GM18520 (cell line): ENCODE measurements around the gene KIAA0513.
"Not testable (repeated sequence)": the region's sequence is repeated elsewhere in the genome, so short reads cannot be mapped to it uniquely, and the experiment has no call there.

Experiments used
- ATAC-seq: cut with Tn5 transposase; IDR thresholded peaks from one replicate; pipeline ENCODE4 v1.9.1; 2021; ENCODE audit not compliant: unreplicated experiment

KIAA0513 gene

DNA sequence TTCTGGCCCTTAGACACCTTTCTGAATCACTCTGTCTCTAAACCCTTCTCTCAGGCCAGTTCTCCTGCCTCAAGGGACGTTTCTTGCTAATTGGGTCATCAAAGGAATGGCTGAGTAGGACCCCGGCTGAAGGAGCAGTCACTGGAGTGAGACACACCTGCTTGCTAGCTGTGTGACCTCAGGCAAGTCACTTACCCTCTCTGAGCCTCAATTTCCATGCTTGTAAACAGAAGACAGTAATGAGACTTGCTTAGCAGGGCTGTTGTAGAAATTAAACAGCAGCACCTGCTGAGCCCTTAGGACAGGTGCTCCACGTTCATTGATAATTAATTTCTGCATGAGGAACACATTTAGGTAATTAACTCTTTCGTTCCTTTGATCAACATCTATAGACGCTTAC, 77.9 kb downstream of the KIAA0513 start:
- no peak for ATAC-seq

DNA sequence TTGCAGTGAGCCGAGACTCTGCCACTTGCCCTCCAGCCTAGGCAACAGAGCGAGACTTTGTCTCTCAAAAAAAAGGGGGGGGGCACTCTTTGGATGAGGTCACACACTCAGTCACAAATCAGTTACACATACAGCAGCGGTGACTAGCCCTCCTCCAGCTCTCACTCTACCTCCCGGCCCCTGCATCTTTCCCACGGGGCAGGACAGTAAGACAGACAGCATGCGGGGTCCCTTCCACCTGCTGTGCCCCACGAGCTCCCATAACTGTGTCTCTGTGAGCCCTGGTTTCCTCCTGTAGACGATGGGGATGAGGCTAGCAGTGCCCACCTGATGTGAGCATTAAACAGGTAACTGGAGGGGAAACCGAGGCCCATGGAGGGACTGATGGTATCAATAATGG, 79.5 kb downstream of the KIAA0513 start:
- no peak for ATAC-seq

GRCh38 chr16:85107532-85107931, 79.9 kb downstream of the KIAA0513 start:
- ATAC-seq, result no peak

DNA sequence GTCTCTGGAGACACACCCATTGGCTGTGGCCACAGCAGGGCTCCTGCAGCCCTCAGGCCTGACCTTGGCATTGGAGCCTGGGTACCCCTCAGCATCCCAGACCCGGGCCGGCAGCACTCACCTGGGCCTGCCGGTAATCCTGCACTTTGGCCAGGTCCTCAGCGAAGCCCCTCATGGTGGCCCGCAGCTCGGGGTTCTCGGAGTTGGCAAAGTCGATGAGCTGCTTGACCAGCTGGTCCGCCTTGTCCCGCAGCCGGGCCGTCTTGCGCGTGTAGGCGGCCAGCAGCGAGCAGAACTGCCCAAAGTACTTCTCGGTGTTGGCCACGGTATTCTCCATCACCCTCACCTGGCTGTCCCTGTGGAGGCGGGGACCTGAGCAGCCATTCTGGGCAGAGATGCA, 82.5 kb downstream of the KIAA0513 start:
- ATAC-seq, result no peak

DNA sequence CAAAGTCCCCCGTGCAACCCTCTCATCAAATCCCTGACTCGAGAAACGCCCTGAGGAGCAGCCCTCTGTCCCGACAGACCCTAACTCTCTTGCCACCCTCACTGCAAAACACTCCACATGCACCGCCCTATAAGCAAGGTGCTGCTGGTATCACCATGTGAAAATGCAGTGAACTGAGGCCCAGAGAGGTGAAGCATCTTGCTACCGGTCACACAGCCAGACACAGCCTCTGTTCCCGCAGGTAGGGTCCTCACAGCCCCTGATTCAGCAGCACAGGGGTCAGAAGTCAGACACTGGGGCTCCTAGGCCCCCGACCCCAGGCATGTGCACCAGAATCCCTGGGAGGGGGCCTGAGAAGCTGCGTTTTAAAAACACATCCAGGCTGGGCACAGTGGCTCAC, 83.6 kb downstream of the KIAA0513 start:
- ATAC-seq, result no peak

DNA sequence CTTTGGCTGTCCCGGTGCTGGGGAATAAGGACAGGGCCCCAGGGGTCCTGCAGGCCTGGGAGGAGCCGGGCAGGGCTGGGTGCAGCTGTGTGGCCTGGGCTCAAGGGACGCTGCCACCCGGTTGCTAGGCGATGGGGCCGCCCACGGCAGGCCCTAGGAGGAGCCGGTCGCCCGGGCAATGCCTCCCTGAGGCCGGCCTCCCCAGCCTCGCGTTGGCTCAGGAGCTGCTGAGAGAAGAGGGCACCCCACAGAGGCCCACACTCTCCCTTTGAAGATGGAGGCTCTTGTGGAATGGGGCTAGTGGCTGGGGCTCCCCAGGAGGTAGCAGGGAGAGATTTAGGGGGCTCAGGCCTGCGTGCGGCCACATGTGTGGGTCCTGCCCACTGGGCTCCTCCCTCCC, 84.8 kb downstream of the KIAA0513 start, which contains the start of gene CIBAR2:
CIBAR2 (minus strand) TSS at position 109 of the 400 bp plus-strand sequence. CDS start 120 bp downstream, outside the sequence.
- no peak for ATAC-seq

DNA sequence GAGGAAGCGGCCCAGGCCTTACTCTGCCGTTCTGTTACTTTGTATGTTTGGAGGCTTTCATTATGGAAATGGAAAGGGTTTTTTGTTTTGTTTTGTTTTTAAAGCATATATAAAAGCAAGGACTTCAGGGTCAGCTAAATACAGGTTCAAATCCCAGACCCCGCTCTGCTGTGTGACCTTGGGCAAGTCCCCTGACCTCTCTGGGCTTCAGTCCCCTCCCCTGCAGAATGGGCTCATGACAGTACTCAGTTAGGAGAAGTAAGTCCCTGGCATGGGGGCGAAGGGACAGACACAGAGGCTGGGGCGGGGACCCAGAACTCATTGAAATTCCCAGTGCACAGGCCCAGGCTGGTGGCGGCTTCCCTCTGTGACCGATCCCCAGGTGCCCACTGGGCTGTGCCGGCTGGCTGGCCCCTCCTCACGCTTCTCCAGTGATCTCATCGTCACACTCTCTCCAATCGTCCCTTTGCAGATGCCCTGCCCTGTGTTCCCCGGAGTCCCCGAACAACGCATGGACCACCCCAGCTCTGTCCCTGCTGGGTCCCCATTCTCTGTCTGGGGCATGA, 85.7 kb downstream of the KIAA0513 start:
- ATAC-seq, result no peak

GRCh38 chr16:85113913-85114312, 86.3 kb downstream of the KIAA0513 start:
- ATAC-seq, result no peak

GRCh38 chr16:85114909-85115567, 87.4 kb downstream of the KIAA0513 start:
- no peak for ATAC-seq

- ATAC-seq, result no peak
Observed at GRCh38 chr16:85117418-85117817, 89.8 kb downstream of the KIAA0513 start.

DNA sequence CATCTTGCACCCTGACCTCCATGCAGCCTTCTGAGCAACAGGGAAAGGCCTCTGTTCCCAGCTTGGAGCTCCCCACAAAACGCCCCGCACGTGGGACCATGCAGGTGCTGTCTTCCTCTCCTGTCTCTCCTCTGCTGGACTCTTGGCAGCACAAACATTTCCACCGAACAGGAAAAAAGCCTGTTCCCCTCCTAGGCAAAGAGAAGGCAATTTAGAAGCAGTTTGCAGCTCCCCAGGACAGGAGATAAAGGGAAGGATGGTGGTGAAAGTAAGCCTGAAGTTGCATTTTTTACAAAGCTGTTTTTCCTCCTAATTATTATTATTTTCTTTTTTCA, 92.4 kb downstream of the KIAA0513 start:
- ATAC-seq, result no peak

DNA sequence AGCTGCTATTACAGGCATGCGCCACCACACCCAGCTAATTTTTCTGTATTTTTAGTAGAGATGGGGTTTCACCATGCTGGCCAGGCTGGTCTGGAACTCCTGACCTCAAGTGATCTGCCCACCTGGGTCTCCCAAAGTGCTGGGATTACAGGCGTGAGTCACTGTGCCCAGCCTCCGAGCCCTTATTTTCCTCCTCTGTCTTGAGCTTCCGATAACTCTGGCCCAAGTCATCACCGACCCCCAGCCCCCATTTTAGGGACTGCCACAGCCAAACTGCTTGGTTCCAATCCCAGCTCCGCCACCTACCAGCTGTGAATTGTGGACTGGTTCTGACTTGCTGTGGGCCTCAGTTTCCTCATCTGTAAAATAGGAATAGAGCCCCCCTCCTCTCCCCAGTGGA, 95.8 kb downstream of the KIAA0513 start:
- ATAC-seq, result not testable (repeated sequence)

- ATAC-seq, result no peak
Observed at GRCh38 chr16:85123891-85124635, 96.5 kb downstream of the KIAA0513 start.

GRCh38 chr16:85124636-85125346, 97.2 kb downstream of the KIAA0513 start:
- ATAC-seq, result no peak

DNA sequence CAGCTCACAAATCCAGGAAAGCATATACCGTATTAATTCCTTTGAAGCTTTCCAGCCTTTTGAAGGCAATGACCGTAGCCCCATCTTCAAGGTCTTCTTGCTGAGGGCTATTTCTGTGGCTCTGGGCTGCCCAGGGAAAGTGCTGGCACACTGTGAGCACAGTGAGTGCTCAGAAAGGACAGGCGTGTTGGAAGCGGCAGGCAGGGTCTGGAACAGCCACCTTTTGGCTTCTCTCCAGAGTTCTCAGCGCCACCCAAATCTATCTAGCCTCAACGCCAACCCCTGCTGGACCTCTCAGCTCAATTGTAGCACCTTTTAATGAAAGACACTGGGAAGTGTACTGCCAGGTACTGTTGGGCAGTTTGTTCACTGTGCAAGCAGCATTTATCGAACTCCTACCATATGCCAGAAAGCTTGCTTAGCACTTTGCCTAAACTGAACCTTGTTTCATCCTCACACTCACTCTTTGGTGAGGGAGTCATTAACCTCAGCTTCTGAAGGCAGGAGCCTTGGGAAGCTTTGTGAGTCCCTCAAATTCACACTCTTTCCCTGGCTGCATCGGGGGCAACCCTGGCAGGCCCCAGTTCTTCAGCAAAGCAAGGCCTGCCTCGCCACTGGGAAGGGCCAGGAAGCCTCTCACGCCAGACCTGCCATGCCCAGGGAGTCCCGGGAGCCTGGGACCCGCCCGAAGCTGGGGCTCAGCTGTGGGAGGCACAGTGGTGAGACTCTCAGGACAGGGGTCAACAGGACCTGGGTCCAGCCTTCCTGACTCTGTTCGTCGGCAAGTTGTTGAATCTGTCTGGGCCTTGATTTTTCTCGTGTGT, 98.2 kb downstream of the KIAA0513 start:
- no peak for ATAC-seq

DNA sequence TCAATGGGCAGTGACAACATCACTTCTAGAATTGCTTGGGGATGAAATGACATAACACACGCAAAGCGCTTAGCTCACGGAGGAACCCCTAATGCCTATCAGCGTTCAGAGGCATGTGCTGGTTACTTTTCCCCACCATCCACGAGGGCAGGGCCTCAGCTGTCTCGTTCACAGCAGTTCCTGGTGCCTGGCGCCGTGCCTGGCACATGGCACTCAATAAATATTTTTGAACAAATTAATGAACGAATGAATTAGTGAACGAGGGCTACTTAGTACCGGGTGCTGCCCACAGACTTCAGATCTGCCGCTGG, 98.8 kb downstream of the KIAA0513 start:
- ATAC-seq, result no peak

DNA sequence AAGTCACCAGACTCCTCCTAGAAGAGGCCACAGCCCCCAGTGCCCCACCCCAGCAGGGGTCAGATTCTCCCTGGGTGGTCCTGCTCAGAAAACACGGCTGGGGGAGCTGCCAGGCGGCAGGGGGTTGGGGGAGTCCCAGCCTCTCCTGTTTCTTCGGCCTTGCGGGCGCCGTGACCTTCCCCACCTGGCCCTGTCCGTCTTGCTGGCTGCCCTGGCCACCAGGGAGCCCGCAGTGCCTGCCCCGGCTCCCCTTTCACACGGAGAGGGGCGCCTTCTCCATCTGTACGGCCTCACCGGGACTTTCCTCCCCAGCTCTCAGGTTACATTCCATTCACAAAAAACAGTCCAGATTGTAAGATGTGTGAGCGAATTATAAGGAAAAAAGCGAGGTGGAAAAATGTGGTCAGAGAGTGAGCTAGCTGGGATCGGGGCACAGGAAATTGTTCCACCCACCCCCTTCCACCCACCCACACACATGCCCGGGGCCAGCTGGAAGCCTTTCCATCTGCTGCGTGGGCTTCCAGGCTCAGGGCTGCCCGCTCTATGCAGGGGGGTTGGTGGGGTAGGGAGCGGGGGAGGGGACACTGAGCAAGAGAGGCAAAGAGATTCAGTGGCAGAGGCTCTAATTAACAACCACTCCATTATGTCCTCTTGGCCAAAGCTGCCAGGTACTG, 99.2 kb downstream of the KIAA0513 start:
- ATAC-seq, result no peak

DNA sequence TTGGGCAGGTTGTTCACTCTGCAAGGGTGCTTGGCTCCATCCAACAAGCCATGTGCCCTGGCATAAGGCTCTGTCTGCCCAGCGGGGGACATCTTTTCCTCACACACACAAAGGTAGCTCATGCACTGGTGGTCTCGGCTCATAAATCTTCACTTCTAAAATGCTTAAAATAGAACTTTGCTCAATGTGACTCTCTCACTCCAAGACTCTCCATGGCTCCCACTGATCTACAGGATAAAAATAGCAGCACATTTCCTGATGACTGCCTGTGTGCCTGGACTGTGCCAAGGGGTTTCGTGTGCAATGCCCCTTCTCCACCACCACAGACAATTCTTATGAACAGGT, 99.8 kb downstream of the KIAA0513 start:
- no peak for ATAC-seq

GRCh38 chr16:85128079-85128837, 100.7 kb downstream of the KIAA0513 start:
- no peak for ATAC-seq
